Measurements from ENCODE around the gene ATP9B.

- TF ChIP-seq, protein P1, sequence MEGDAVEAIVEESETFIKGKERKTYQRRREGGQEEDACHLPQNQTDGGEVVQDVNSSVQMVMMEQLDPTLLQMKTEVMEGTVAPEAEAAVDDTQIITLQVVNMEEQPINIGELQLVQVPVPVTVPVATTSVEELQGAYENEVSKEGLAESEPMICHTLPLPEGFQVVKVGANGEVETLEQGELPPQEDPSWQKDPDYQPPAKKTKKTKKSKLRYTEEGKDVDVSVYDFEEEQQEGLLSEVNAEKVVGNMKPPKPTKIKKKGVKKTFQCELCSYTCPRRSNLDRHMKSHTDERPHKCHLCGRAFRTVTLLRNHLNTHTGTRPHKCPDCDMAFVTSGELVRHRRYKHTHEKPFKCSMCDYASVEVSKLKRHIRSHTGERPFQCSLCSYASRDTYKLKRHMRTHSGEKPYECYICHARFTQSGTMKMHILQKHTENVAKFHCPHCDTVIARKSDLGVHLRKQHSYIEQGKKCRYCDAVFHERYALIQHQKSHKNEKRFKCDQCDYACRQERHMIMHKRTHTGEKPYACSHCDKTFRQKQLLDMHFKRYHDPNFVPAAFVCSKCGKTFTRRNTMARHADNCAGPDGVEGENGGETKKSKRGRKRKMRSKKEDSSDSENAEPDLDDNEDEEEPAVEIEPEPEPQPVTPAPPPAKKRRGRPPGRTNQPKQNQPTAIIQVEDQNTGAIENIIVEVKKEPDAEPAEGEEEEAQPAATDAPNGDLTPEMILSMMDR (conservative IDR thresholded peaks at IDR 0.05; ENCODE audit: low read depth, low read length), result no peak
- no peak for TF ChIP-seq EZH2 (IDR thresholded peaks at IDR 0.05; ENCODE audit: low read length, unreplicated experiment)
- TF ChIP-seq EZH2phosphoT487 (IDR thresholded peaks at IDR 0.05; ENCODE audit: borderline replicate concordance, low read length), result no peak
These were observed 304.5 kb downstream of the ATP9B start for GRCh38 chr18:79373736-79374135.

Data from PC-3 (cell line).